ENCODE data around the gene MED8.

MED8 gene

DNA sequence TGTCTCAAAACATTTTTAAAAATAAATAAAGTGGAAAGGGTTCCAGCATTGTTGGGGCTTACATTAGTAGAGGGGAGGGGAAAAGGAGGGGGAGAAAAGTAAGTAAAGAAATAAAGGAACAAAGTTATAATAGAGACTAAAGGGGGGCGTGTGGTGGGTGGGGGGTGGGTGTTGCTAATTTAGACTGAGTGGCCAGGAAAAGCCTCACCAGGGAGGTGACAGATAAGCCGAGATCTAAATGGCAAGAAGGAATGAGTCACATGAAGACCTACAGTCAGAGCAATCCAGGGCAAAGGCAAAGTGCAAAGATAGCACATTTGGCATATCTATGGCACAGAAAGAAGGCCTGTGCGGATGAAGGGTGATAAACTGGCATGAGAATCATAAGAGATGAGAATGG lies 44.5 kb downstream of the MED8 start:
- Mint-ChIP-seq H3K27me3 (no peaks in the 10 kb centered on the region), H3K4me3 (no peak overlapping the region), H3K36me3 (no peaks in the 10 kb centered on the region), H3K4me1 (peaks cover 8% of the 10 kb centered on the region), H3K9me3 (no peaks in the 10 kb centered on the region), H3K27ac (no peak overlapping the region)

DNA sequence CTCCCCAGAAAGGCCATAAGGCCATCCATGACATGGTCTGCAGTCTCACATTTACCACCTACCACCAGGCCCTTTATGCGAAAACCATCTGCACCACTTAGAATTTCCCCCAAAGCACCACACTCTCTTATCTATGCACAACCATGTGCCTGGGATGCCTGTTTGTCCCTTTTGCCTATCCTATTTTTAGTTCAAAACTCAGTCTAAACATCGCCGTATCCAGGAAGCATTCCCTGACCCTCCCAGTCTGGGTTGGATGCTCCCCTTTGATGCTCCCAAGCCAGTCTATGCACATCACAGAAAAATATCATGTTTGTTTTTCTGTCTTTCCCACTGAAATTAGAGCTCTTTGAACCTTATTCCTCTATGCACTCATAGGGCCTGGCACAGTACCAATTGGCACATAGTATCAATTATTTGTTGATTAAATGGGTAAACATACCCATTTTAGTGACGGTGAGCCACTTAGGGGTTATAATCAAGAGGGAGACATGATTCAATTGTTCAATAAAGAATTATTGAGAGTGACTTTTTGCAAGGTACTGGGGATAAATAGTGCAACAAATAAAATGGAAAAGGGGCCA lies 45.2 kb downstream of the MED8 start:
- Mint-ChIP-seq H3K27ac (no peak overlapping the region), H3K4me1 (peaks cover under 1% of the 10 kb centered on the region), H3K27me3 (no peaks in the 10 kb centered on the region), H3K36me3 (no peaks in the 10 kb centered on the region), H3K9me3 (no peaks in the 10 kb centered on the region), H3K4me3 (no peak overlapping the region)

DNA sequence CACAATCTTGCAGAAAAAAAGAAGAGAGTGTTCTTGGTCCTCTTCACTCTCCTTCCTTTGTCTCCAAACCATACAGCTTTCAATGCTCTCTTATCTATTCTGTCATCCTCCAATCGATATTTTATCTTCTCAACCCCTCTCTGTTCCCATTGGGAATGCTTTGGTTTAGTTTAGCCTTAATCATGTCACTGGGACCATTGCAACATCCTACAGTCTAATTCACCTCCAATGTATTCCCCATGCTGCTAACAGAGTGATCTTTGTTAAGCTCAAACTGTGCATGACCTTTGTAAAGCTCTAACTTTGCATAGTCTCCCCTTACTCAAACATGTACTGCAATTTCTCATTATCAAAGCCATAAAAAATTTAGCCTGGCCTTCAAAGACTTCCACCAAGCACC lies 49.0 kb downstream of the MED8 start:
- Mint-ChIP-seq H3K4me1 (no peaks in the 10 kb centered on the region), H3K27ac (no peak overlapping the region), H3K4me3 (no peak overlapping the region), H3K9me3 (no peaks in the 10 kb centered on the region), H3K27me3 (no peaks in the 10 kb centered on the region), H3K36me3 (no peaks in the 10 kb centered on the region)

DNA sequence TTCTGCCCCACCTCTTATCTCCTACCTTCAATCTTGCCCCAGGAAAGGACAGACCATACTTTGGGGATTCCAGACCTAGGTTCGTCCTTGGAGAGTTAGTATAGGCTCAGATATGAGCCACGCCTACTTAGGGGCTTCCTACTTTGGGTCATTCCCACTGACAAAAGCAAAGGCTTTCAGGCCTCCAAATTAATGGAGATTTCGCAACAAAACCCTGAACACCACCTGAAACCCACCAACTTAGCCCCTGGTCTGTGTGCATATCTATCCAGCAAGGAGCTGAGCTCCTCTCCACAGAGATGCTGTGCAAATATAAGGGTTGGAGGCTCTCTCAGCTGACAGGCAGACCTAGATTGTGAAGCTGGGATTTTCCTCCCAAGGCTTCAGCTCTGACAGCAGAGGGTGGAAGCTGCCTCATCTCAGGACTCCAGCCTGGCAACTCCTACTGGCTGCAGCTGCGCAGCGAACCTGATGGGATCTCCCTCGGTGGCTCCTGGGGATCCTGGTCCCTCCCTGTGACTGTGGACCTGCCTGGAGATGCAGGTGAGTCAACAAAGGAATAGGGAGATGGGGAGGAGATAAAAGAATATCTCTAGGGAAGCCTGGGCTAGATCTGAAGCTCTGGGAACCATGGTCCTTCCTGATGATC lies 49.9 kb downstream of the MED8 start:
- no peaks in the 10 kb centered on the region for H3K4me1 Mint-ChIP-seq
- no peak overlapping the region for H3K4me3 Mint-ChIP-seq
- H3K27me3 Mint-ChIP-seq: no peaks in the 10 kb centered on the region
- H3K36me3 Mint-ChIP-seq: no peaks in the 10 kb centered on the region
- no peak overlapping the region for H3K27ac Mint-ChIP-seq
- H3K9me3 Mint-ChIP-seq: no peaks in the 10 kb centered on the region

DNA sequence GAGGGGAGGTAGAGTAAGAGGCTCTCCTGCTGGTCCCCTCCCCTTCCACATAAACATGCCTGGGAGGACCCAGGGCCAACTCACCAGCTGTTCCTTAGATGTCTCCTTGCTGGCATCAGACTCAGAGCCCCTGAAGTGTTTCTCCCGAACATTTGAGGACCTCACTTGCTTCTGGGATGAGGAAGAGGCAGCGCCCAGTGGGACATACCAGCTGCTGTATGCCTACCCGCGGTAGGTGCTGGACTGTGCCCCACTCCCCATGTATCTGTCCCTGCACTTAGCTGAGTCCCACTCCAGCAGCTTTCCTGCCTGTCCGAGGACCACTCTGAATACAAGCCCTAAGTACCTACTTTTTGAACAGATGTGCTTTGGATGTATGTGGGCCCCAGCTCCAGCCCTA lies 51.6 kb downstream of the MED8 start:
- Mint-ChIP-seq H3K4me3 (no peak overlapping the region), H3K9me3 (no peaks in the 10 kb centered on the region), H3K4me1 (no peaks in the 10 kb centered on the region), H3K36me3 (no peaks in the 10 kb centered on the region), H3K27me3 (no peaks in the 10 kb centered on the region), H3K27ac (no peak overlapping the region)

DNA sequence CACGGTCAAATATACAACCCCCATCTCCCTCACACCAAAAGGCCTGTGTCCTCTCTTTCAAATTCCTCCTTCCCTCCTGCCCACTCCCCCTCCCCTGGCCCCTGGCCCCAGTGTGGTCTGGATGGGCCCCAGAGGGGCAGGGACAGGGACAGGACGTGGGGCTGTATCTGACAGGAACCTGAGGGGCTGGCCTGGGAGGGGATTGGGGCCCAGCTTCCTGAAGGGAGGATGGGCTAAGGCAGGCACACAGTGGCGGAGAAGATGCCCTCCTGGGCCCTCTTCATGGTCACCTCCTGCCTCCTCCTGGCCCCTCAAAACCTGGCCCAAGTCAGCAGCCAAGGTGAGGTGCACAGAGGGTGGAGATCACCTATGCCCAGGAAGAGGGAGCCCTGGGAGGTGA lies 52.0 kb downstream of the MED8 start, which contains the start of gene MPL:
Gene MPL, plus strand, starts transcription at position 231 of the 400 bp plus-strand sequence. Its CDS starts 31 bp downstream, at position 262.
- Mint-ChIP-seq H3K27me3 (no peaks in the 10 kb centered on the region), H3K9me3 (no peaks in the 10 kb centered on the region), H3K4me1 (no peaks in the 10 kb centered on the region), H3K36me3 (no peaks in the 10 kb centered on the region), H3K4me3 (no peak within 1 kb of the TSS), H3K27ac (no peak within 1 kb of the TSS)

DNA sequence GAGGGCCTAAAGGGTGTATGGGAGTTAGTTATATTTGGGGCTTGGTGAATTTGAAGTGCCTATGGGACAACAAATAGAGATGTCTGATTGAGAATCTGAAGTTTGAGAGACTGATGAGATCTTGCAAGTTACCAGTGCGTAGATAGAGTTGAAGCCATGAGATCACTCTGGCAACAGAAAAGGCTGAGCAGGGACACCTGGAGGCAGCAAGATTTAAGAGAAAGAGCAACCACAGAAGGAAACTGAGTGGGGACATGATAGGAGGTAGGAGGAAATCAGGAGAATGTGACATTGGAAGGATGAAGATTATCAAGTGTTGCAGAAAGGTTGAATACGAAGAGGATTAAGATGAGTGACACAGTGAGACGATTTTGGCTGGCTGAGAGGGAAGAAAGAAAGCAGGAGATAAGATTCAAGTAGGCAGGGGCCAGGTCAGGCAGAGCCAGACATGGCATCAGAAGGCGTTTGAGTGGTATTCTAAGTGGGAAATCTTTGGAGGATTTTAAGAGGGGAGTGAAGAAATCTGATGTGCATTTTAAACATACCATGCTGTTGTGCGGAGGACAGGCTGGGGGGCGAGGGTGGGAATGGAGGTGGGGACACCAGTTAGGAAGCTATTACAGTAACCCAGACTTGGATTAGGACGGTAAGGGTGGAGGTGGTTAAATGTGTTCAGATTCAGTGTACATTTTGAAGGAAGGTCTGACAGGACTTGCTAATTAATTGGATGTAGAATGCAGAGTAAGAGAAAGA lies 55.0 kb downstream of the MED8 start:
- Mint-ChIP-seq H3K4me1 (peaks cover 12% of the 10 kb centered on the region), H3K27ac (no peak overlapping the region), H3K9me3 (no peaks in the 10 kb centered on the region), H3K27me3 (no peaks in the 10 kb centered on the region), H3K4me3 (no peak overlapping the region), H3K36me3 (no peaks in the 10 kb centered on the region)
